ENCODE measurements around the gene ALPK3. TPM values are rescaled to one million over a fixed set of nuclear protein-coding genes. Genes with fewer than 3 reads are reported as not detected.

Gene ALPK3
- total and polyA plus RNA-seq, 8 donors = 0.58 to 17.9 (median 3.5) TPM

DNA sequence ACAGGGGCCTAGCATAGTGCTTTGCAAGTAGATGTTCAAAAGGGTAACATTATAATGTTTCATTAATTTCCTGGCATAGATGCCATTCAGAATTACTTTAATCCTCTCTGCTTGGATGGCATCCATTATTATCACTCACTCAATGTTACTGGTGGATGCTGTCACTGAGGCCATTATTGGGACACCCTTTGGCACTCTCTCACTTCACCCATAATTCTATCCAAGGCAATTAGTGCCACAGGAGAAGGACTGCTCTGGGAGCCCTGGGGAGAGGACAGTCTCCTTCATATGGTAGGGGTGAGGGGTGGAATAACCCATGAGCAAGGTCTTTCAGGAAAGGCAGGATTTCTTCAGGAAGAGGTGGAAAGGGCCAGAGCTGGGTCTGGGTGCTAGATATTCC is 38.6 kb downstream of the ALPK3 start:
- DNase-seq = no peak
- intact Hi-C loops (cut with DNase I; ENCODE audit: low total_unique reads) = no loop called here
- peaks cover 0 to 20% (median 17%) of the 10 kb centered on the region in 4 donors for H3K4me1 ChIP-seq
- no peak overlapping the region for H3K27ac ChIP-seq
- TF ChIP-seq POLR2AphosphoS5 (IDR thresholded peaks at IDR 0.05) = no peak
- TF ChIP-seq POLR2A (IDR thresholded peaks at IDR 0.05) = no peak
- TF ChIP-seq, protein P1, sequence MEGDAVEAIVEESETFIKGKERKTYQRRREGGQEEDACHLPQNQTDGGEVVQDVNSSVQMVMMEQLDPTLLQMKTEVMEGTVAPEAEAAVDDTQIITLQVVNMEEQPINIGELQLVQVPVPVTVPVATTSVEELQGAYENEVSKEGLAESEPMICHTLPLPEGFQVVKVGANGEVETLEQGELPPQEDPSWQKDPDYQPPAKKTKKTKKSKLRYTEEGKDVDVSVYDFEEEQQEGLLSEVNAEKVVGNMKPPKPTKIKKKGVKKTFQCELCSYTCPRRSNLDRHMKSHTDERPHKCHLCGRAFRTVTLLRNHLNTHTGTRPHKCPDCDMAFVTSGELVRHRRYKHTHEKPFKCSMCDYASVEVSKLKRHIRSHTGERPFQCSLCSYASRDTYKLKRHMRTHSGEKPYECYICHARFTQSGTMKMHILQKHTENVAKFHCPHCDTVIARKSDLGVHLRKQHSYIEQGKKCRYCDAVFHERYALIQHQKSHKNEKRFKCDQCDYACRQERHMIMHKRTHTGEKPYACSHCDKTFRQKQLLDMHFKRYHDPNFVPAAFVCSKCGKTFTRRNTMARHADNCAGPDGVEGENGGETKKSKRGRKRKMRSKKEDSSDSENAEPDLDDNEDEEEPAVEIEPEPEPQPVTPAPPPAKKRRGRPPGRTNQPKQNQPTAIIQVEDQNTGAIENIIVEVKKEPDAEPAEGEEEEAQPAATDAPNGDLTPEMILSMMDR (IDR thresholded peaks at IDR 0.05) = no peak
- TF ChIP-seq EP300 (IDR thresholded peaks at IDR 0.05) = no peak
- H3K27me3 ChIP-seq = no peaks in the 10 kb centered on the region
- H3K36me3 ChIP-seq = peaks cover 0 to 36% (median 11%) of the 10 kb centered on the region in 4 donors
- no peak overlapping the region for H3K4me3 ChIP-seq
- no peaks in the 10 kb centered on the region for H3K9me3 ChIP-seq

DNA sequence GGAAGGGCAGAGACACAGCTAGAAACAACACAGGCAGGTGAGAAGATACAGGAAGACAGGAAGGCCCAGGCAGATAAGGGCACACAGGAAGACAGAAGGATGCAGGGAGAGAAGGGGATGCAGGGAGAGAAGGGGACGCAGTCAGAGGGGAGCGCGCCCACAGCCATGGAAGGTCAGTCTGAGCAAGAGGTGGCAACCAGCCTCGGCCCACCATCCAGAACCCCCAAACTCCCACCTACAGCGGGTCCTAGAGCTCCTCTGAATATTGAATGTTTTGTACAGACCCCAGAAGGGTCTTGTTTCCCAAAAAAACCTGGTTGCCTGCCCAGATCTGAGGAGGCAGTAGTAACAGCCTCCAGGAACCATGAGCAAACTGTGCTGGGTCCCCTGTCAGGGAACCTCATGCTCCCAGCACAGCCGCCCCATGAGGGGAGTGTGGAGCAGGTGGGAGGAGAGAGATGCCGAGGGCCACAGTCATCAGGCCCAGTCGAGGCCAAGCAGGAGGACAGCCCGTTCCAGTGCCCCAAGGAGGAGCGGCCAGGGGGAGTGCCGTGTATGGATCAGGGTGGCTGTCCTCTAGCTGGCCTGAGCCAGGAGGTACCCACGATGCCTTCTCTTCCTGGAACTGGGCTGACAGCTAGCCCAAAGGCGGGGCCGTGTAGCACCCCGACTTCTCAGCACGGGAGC is 39.7 kb downstream of the ALPK3 start:
- DNase-seq = no peak
- Histone ChIP-seq H3K36me3 (peaks cover 0 to 36% (median 11%) of the 10 kb centered on the region in 4 donors), H3K27me3 (no peaks in the 10 kb centered on the region), H3K4me3 (no peak overlapping the region), H3K27ac (no peak overlapping the region), H3K9me3 (no peaks in the 10 kb centered on the region), H3K4me1 (peaks cover 3 to 27% (median 17%) of the 10 kb centered on the region in 4 donors)
- intact Hi-C loops (cut with DNase I; ENCODE audit: low total_unique reads) = no loop called here
- 92 to 97% (median 93%) methylated on average over 8 to 16 of the region's 16 CpGs for WGBS, 5 donors
- TF ChIP-seq EP300 (IDR thresholded peaks at IDR 0.05) (no peak), POLR2A (IDR thresholded peaks at IDR 0.05) (no peak), POLR2AphosphoS5 (IDR thresholded peaks at IDR 0.05) (no peak)
- TF ChIP-seq, protein P1 (IDR thresholded peaks at IDR 0.05) = no peak

DNA sequence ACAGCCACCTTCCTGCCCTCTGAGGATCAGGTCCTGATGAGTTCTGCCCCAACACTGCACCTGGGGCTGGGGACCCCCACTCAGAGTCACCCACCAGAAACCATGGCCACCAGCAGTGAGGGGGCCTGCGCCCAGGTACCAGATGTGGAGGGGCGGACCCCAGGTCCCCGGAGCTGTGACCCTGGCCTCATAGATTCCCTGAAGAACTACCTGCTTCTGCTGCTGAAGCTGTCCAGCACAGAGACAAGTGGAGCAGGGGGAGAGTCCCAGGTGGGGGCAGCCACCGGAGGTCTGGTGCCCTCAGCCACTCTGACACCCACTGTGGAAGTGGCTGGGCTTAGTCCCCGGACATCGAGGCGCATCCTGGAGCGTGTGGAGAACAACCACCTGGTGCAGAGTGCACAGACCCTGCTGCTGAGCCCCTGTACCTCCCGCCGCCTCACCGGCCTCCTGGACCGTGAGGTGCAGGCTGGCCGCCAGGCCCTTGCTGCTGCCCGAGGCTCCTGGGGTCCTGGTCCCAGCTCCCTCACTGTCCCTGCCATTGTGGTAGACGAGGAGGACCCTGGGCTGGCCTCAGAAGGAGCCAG is 40.4 kb downstream of the ALPK3 start:
- Histone ChIP-seq H3K36me3 (peaks cover 0 to 36% (median 12%) of the 10 kb centered on the region in 4 donors), H3K27ac (no peak overlapping the region), H3K9me3 (no peaks in the 10 kb centered on the region), H3K4me1 (peaks cover 3 to 27% (median 15%) of the 10 kb centered on the region in 4 donors), H3K4me3 (no peak overlapping the region), H3K27me3 (no peaks in the 10 kb centered on the region)
- intact Hi-C loops (cut with DNase I; ENCODE audit: low total_unique reads) = no loop called here
- 93 to 96% (median 95%) methylated on average over 10 to 15 of the region's 15 CpGs for WGBS, 5 donors
- TF ChIP-seq POLR2AphosphoS5 (IDR thresholded peaks at IDR 0.05) = no peak
- no peak for DNase-seq

DNA sequence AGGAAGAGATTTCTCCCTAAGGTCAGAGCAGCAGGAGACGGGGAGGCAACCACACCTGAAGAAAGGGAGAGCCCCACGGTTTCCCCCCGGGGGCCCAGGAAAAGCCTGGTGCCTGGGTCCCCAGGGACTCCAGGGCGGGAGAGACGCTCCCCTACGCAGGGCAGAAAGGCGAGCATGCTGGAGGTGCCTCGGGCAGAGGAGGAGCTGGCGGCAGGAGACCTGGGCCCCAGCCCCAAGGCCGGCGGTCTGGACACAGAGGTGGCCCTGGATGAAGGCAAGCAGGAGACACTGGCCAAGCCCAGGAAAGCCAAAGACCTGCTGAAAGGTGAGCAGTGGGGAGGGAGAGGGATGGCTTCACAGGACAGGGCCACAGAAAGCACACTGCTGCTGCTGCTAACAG is 41.1 kb downstream of the ALPK3 start:
- H3K36me3 ChIP-seq = peaks cover 0 to 36% (median 16%) of the 10 kb centered on the region in 4 donors
- TF ChIP-seq POLR2AphosphoS5 (IDR thresholded peaks at IDR 0.05) (no peak), EP300 (IDR thresholded peaks at IDR 0.05) (no peak), POLR2A (IDR thresholded peaks at IDR 0.05) (no peak)
- TF ChIP-seq, protein P1 (IDR thresholded peaks at IDR 0.05) = no peak
- H3K27ac ChIP-seq = peak overlapping the region in 1 of 5 donors; percentile 38
- peaks cover 3 to 25% (median 10%) of the 10 kb centered on the region in 4 donors for H3K4me1 ChIP-seq
- H3K4me3 ChIP-seq = no peak overlapping the region
- H3K9me3 ChIP-seq = no peaks in the 10 kb centered on the region
- no peak for DNase-seq
- intact Hi-C loops (cut with DNase I; ENCODE audit: low total_unique reads) = no loop called here
- H3K27me3 ChIP-seq = no peaks in the 10 kb centered on the region
- WGBS, 5 donors = 84 to 98% (median 93%) methylated on average over 11 of the region's 11 CpGs

DNA sequence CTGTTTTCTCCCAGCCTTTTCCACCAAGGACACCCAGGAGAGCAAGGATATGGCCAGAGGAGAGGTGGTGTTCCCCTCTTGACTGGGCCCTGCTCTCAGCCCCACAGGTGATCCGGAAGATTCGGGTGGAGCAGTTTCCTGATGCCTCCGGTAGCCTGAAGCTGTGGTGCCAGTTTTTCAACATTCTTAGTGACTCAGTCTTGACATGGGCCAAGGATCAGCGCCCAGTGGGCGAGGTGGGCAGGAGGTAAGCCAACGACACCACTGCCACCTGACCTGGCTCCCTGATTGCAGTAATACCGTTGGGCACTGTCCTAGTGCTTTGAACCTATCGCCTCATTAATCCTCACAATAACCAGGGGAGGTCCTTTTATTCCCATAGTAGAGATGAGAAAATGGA is 42.0 kb downstream of the ALPK3 start:
- H3K4me1 ChIP-seq = peaks cover 3 to 28% (median 13%) of the 10 kb centered on the region in 4 donors
- intact Hi-C loops (cut with DNase I; ENCODE audit: low total_unique reads) = no loop called here
- peaks cover 0 to 41% (median 18%) of the 10 kb centered on the region in 4 donors for H3K36me3 ChIP-seq

More for the DNA sequence above, 42.0 kb downstream of the ALPK3 start:
- Histone ChIP-seq H3K27me3 (no peaks in the 10 kb centered on the region), H3K4me3 (no peak overlapping the region), H3K9me3 (no peaks in the 10 kb centered on the region), H3K27ac (peak overlapping the region in 2 of 5 donors; percentile 38 to 44)
- WGBS, 5 donors = 41 to 88% (median 57%) methylated on average over 5 to 8 of the region's 8 CpGs
- TF ChIP-seq, protein P1 (IDR thresholded peaks at IDR 0.05) = no peak
- peak in 2 of 3 donors; percentile 50 to 73 for TF ChIP-seq POLR2AphosphoS5 (IDR thresholded peaks at IDR 0.05)
- peak; percentile 44 to 71 for DNase-seq

All from stomach (tissue), 9 donors.